ENCODE measurements around the gene CABLES1.

- TF ChIP-seq FOXA1 (IDR thresholded peaks at IDR 0.05): no peak
- no peak for TF ChIP-seq SP1 (IDR thresholded peaks at IDR 0.05)
- no peak for TF ChIP-seq CTBP1 (IDR thresholded peaks at IDR 0.05; ENCODE audit: borderline replicate concordance)
- TF ChIP-seq SUZ12 (IDR thresholded peaks at IDR 0.05): no peak
- no peak for TF ChIP-seq ZNF384 (IDR thresholded peaks at IDR 0.05)
- TF ChIP-seq FOXM1 (IDR thresholded peaks at IDR 0.05; ENCODE audit: borderline replicate concordance): no peak
- no peak for TF ChIP-seq BHLHE40 (IDR thresholded peaks at IDR 0.05; ENCODE audit: borderline replicate concordance)
- TF ChIP-seq FOXK2 (IDR thresholded peaks at IDR 0.05): no peak
- no peak for TF ChIP-seq TARDBP (IDR thresholded peaks at IDR 0.05)
- TF ChIP-seq NFRKB (IDR thresholded peaks at IDR 0.05): no peak
- no peak for TF ChIP-seq ARNT (IDR thresholded peaks at IDR 0.05)
- TF ChIP-seq HDGF (IDR thresholded peaks at IDR 0.05; ENCODE audit: borderline replicate concordance): no peak
- TF ChIP-seq, protein P1, sequence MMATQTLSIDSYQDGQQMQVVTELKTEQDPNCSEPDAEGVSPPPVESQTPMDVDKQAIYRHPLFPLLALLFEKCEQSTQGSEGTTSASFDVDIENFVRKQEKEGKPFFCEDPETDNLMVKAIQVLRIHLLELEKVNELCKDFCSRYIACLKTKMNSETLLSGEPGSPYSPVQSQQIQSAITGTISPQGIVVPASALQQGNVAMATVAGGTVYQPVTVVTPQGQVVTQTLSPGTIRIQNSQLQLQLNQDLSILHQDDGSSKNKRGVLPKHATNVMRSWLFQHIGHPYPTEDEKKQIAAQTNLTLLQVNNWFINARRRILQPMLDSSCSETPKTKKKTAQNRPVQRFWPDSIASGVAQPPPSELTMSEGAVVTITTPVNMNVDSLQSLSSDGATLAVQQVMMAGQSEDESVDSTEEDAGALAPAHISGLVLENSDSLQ (IDR thresholded peaks at IDR 0.05): no peak
Observed at GRCh38 chr18:23204589-23205235, 69.4 kb downstream of the CABLES1 start.
